ENCODE results near the gene TSPAN11. TPM values are rescaled to one million over a fixed set of nuclear protein-coding genes. Genes with fewer than 3 reads are reported as not detected.

Gene TSPAN11
- total and polyA plus RNA-seq, 2 of the 8 experiments (the other 6 are each of a cell fraction or from before 2014, with no cell fraction given) = 3.9 to 8.2 TPM

GRCh38 chr12:30993766-30994165 is 67.2 kb downstream of the TSPAN11 start (continued):
- TF ChIP-seq, protein P1, sequence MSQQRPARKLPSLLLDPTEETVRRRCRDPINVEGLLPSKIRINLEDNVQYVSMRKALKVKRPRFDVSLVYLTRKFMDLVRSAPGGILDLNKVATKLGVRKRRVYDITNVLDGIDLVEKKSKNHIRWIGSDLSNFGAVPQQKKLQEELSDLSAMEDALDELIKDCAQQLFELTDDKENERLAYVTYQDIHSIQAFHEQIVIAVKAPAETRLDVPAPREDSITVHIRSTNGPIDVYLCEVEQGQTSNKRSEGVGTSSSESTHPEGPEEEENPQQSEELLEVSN (IDR thresholded peaks at IDR 0.05) = no peak
- no peak for TF ChIP-seq SIX5 (IDR thresholded peaks at IDR 0.05; ENCODE audit: low read depth, low read length)
- TF ChIP-seq BRCA1 (IDR thresholded peaks at IDR 0.05; ENCODE audit: low read depth, low read length) = no peak
- TF ChIP-seq CHD1 (IDR thresholded peaks at IDR 0.05; ENCODE audit: low read depth, low read length) = no peak

Data from H1 (cell line).